GM10266 (cell line): ENCODE data around the gene NAV2.

ENCODE experiments used
- DNase-seq: peaks from one replicate; pipeline ENCODE4 v3.0.0; 2012; ENCODE audit errors: extremely low spot score
- CTCF ChIP-seq: IDR thresholded peaks from 2 replicates; pipeline ENCODE4 v1.5.1; 2012; ENCODE audit warnings: mild to moderate bottlenecking, low read depth; ENCODE audit not compliant: control insufficient read depth, insufficient read depth; ENCODE audit errors: missing control alignments

The NAV2 gene

GRCh38 chr11:20036626-20037335 lies 324.1 kb downstream of the NAV2 start:
- DNase-seq, result no peak
- no peak for TF ChIP-seq CTCF

GRCh38 chr11:20037396-20038153 lies 324.9 kb downstream of the NAV2 start:
- no peak for TF ChIP-seq CTCF
- peak; percentile 13 for DNase-seq

- no peak for TF ChIP-seq CTCF
- no peak for DNase-seq
These were observed 325.8 kb downstream of the NAV2 start for GRCh38 chr11:20038412-20038811.

- TF ChIP-seq CTCF, result no peak
- no peak for DNase-seq
These were observed 326.3 kb downstream of the NAV2 start for GRCh38 chr11:20038972-20039371.

GRCh38 chr11:20041499-20041898 lies 328.9 kb downstream of the NAV2 start:
- no peak for DNase-seq
- no peak for TF ChIP-seq CTCF

GRCh38 chr11:20042045-20042639 lies 329.5 kb downstream of the NAV2 start:
- DNase-seq, result no peak
- TF ChIP-seq CTCF, result no peak
